ENCODE measurements around the gene GLCE.
A peak's percentile ranks its signal among the peaks of the same experiment; 100 is the strongest.

Gene GLCE

GRCh38 chr15:69265347-69265955, 105.0 kb downstream of the GLCE start:
- no peak overlapping the region for H3K9ac ChIP-seq (ENCODE audit: low read depth, low read length, poor library complexity, severe bottlenecking)
- no peaks in the 10 kb centered on the region for H3K36me3 ChIP-seq (ENCODE audit: insufficient read depth, low read length)
- no peaks in the 10 kb centered on the region for H4K20me1 ChIP-seq (ENCODE audit: insufficient read depth, low read length, poor library complexity, severe bottlenecking)
- H3K79me2 ChIP-seq (ENCODE audit: insufficient read depth, low read length), result no peaks in the 10 kb centered on the region
- no peaks in the 10 kb centered on the region for H3K9me2 ChIP-seq (replicated peaks; ENCODE audit: low read depth, low read length)
- H3K9me3 ChIP-seq (ENCODE audit: insufficient read depth, low read depth, low read length), result no peaks in the 10 kb centered on the region
- TF ChIP-seq EZH2phosphoT487 (IDR thresholded peaks at IDR 0.05; ENCODE audit: borderline replicate concordance) (no peak), CTCF (conservative IDR thresholded peaks at IDR 0.05; ENCODE audit: low read length) (peak; percentile 74)
- H3F3A ChIP-seq (ENCODE audit: low read depth), result no peaks in the 10 kb centered on the region
- H3K4me1 ChIP-seq (ENCODE audit: insufficient read depth, low read length, poor library complexity, severe bottlenecking), result no peaks in the 10 kb centered on the region
- H3K4me2 ChIP-seq (ENCODE audit: low read depth, low read length, poor library complexity, severe bottlenecking), result no peak overlapping the region
- H3K27me3 ChIP-seq (ENCODE audit: insufficient read depth, low read length, poor library complexity, severe bottlenecking), result no peaks in the 10 kb centered on the region
- H3K4me3 ChIP-seq (ENCODE audit: low read length, poor library complexity, severe bottlenecking), result no peak overlapping the region
- H2AFZ ChIP-seq (ENCODE audit: low read length), result no peak overlapping the region

GRCh38 chr15:69271217-69271616, 110.8 kb downstream of the GLCE start:
- H3K9ac ChIP-seq (ENCODE audit: low read depth, low read length, poor library complexity, severe bottlenecking), result no peak overlapping the region
- H3F3A ChIP-seq (ENCODE audit: low read depth), result no peaks in the 10 kb centered on the region
- H3K36me3 ChIP-seq (ENCODE audit: insufficient read depth, low read length), result no peaks in the 10 kb centered on the region
- no peak overlapping the region for H2AFZ ChIP-seq (ENCODE audit: low read length)
- H3K4me2 ChIP-seq (ENCODE audit: low read depth, low read length, poor library complexity, severe bottlenecking), result no peak overlapping the region
- TF ChIP-seq EZH2phosphoT487 (IDR thresholded peaks at IDR 0.05; ENCODE audit: borderline replicate concordance) (no peak), CTCF (conservative IDR thresholded peaks at IDR 0.05; ENCODE audit: low read length) (no peak)
- H3K4me3 ChIP-seq (ENCODE audit: low read length, poor library complexity, severe bottlenecking), result no peak overlapping the region
- H3K9me2 ChIP-seq (replicated peaks; ENCODE audit: low read depth, low read length), result no peaks in the 10 kb centered on the region
- H3K27me3 ChIP-seq (ENCODE audit: insufficient read depth, low read length, poor library complexity, severe bottlenecking), result no peaks in the 10 kb centered on the region
- no peaks in the 10 kb centered on the region for H4K20me1 ChIP-seq (ENCODE audit: insufficient read depth, low read length, poor library complexity, severe bottlenecking)
- H3K9me3 ChIP-seq (ENCODE audit: insufficient read depth, low read depth, low read length), result no peaks in the 10 kb centered on the region
- H3K79me2 ChIP-seq (ENCODE audit: insufficient read depth, low read length), result no peaks in the 10 kb centered on the region
- no peaks in the 10 kb centered on the region for H3K4me1 ChIP-seq (ENCODE audit: insufficient read depth, low read length, poor library complexity, severe bottlenecking)

GRCh38 chr15:69272139-69272538, 111.7 kb downstream of the GLCE start:
- no peaks in the 10 kb centered on the region for H3K79me2 ChIP-seq (ENCODE audit: insufficient read depth, low read length)
- H3F3A ChIP-seq (ENCODE audit: low read depth), result no peaks in the 10 kb centered on the region
- no peak overlapping the region for H3K9ac ChIP-seq (ENCODE audit: low read depth, low read length, poor library complexity, severe bottlenecking)
- no peaks in the 10 kb centered on the region for H3K36me3 ChIP-seq (ENCODE audit: insufficient read depth, low read length)
- H4K20me1 ChIP-seq (ENCODE audit: insufficient read depth, low read length, poor library complexity, severe bottlenecking), result no peaks in the 10 kb centered on the region
- no peak overlapping the region for H3K4me3 ChIP-seq (ENCODE audit: low read length, poor library complexity, severe bottlenecking)
- H3K27me3 ChIP-seq (ENCODE audit: insufficient read depth, low read length, poor library complexity, severe bottlenecking), result no peaks in the 10 kb centered on the region
- H3K4me2 ChIP-seq (ENCODE audit: low read depth, low read length, poor library complexity, severe bottlenecking), result no peak overlapping the region
- H3K4me1 ChIP-seq (ENCODE audit: insufficient read depth, low read length, poor library complexity, severe bottlenecking), result no peaks in the 10 kb centered on the region
- no peak overlapping the region for H2AFZ ChIP-seq (ENCODE audit: low read length)
- H3K9me2 ChIP-seq (replicated peaks; ENCODE audit: low read depth, low read length), result no peaks in the 10 kb centered on the region
- no peaks in the 10 kb centered on the region for H3K9me3 ChIP-seq (ENCODE audit: insufficient read depth, low read depth, low read length)
- TF ChIP-seq CTCF (conservative IDR thresholded peaks at IDR 0.05; ENCODE audit: low read length), result no peak
- no peak for TF ChIP-seq EZH2phosphoT487 (IDR thresholded peaks at IDR 0.05; ENCODE audit: borderline replicate concordance)
